Subcutaneous adipose tissue (tissue), 4 donors: ENCODE measurements around the gene PPP1R7. TPM values are rescaled to one million over a fixed set of nuclear protein-coding genes. Genes with fewer than 3 reads are reported as not detected.

ENCODE experiments used
- CTCF ChIP-seq: fragments of 450-650 bp; IDR thresholded peaks from one replicate; pipeline ENCODE4 v1.5.1; 2016; ENCODE audit warnings: low read depth, mild to moderate bottlenecking, control low read depth, antibody characterized with exemption, moderate library complexity
- total RNA-seq, 4 donors: library from RNA; depleted of rRNA; stranded (reverse); fragments of >200 nt; gene quantifications; one replicate each; pipeline ENCODE4 v1.1.0, GENCODE V29; 2016

PPP1R7 gene
- total RNA-seq, 4 donors from 2014 or later: 38.8 to 48.1 (median 40.3) TPM

GRCh38 chr2:241131531-241131930 is 18.7 kb upstream of the PPP1R7 start:
- TF ChIP-seq CTCF: no peak

GRCh38 chr2:241132538-241133435 is 17.5 kb upstream of the PPP1R7 start:
- no peak for TF ChIP-seq CTCF

- TF ChIP-seq CTCF: no peak
Observed at GRCh38 chr2:241133436-241133820, 16.8 kb upstream of the PPP1R7 start.

- TF ChIP-seq CTCF: no peak
Observed at GRCh38 chr2:241134711-241135110, 15.6 kb upstream of the PPP1R7 start.

- TF ChIP-seq CTCF: no peak
Observed at GRCh38 chr2:241135737-241136136, 14.5 kb upstream of the PPP1R7 start.

GRCh38 chr2:241136191-241136590 is 14.1 kb upstream of the PPP1R7 start:
- TF ChIP-seq CTCF: no peak

- no peak for TF ChIP-seq CTCF
Observed at GRCh38 chr2:241136661-241137260, 13.5 kb upstream of the PPP1R7 start.
